ENCODE measurements around the gene FATE1. TPM values are rescaled to one million over a fixed set of nuclear protein-coding genes. Genes with fewer than 3 reads are reported as not detected.
"Not testable (repeated sequence)": the region's sequence is repeated elsewhere in the genome, so short reads cannot be mapped to it uniquely, and the experiment has no call there.

Gene FATE1
- total RNA-seq, 1 donor, result not detected

DNA sequence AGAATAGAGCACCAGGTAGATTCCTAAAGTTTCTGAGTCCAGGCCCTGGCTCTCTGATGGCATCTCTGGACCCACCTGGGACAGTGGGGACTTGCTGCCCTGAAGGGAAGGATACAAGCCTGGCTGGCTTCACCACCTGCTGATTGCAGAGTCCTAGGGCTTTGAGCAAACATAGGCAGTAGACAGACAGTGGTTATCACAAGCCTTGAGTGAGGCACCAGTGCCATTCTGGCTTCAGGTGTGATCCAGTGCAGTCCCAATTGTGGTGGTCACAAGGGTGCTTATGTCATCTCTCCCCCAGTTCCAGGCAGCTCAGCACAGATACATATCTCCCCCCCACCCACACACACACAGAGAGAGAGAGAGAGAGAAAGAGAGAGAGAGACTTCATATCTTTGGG is 27.1 kb upstream of the FATE1 start:
- DNase-seq (ENCODE audit: low read depth), result no peak
- TF ChIP-seq, protein P1, sequence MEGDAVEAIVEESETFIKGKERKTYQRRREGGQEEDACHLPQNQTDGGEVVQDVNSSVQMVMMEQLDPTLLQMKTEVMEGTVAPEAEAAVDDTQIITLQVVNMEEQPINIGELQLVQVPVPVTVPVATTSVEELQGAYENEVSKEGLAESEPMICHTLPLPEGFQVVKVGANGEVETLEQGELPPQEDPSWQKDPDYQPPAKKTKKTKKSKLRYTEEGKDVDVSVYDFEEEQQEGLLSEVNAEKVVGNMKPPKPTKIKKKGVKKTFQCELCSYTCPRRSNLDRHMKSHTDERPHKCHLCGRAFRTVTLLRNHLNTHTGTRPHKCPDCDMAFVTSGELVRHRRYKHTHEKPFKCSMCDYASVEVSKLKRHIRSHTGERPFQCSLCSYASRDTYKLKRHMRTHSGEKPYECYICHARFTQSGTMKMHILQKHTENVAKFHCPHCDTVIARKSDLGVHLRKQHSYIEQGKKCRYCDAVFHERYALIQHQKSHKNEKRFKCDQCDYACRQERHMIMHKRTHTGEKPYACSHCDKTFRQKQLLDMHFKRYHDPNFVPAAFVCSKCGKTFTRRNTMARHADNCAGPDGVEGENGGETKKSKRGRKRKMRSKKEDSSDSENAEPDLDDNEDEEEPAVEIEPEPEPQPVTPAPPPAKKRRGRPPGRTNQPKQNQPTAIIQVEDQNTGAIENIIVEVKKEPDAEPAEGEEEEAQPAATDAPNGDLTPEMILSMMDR (IDR thresholded peaks at IDR 0.05; ENCODE audit: insufficient read depth, low read length), result no peak

DNA sequence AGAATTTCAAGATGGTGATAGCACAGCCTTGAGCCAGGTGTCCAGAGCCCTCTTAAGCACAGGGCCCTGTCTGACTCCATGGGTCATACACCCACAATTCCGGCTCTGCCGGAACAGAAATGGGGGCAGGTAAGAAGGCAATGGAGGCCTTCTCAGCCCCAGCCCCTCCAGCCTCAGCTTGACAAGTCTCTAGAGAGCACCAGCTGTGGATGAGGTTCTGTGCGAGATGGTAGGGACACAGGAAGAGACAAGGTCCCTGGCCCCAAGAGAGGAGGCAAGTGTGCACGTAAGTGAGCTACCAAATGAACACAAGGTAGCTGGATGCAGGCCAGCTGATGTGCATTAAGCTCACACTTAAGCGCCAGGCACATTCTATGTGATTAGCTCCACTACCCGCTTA is 23.0 kb upstream of the FATE1 start:
- H3K4me3 ChIP-seq (ENCODE audit: low read depth, low read length), result no peak overlapping the region
- no peak for DNase-seq (ENCODE audit: low read depth)
- TF ChIP-seq, protein P1 (IDR thresholded peaks at IDR 0.05; ENCODE audit: insufficient read depth, low read length), result no peak

More for the DNA sequence above, 27.1 kb upstream of the FATE1 start:
- no peak overlapping the region for H3K4me3 ChIP-seq (ENCODE audit: low read depth, low read length)

DNA sequence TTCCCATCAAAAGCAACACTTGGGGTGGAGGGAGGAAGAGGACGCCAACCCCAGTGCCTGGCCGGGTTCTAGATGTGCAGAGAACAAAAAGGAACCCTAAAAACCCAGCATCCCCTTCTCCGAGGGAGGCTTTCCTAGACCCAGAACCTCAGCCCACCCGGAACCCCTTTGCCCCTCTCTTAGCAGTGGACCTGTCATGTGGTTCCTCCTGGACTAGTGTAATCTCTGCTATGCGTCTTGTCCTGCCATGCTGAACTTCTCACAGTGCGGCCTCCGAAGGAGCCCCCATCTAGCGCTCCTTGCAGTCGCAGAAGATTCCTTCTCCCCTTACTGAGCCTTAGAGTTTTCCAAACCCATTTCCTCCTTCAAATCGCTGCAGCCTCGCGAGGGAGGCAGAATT is 21.7 kb upstream of the FATE1 start:
- TF ChIP-seq, protein P1 (IDR thresholded peaks at IDR 0.05; ENCODE audit: insufficient read depth, low read length), result no peak
- no peak overlapping the region for H3K4me3 ChIP-seq (ENCODE audit: low read depth, low read length)
- no peak for DNase-seq (ENCODE audit: low read depth)

DNA sequence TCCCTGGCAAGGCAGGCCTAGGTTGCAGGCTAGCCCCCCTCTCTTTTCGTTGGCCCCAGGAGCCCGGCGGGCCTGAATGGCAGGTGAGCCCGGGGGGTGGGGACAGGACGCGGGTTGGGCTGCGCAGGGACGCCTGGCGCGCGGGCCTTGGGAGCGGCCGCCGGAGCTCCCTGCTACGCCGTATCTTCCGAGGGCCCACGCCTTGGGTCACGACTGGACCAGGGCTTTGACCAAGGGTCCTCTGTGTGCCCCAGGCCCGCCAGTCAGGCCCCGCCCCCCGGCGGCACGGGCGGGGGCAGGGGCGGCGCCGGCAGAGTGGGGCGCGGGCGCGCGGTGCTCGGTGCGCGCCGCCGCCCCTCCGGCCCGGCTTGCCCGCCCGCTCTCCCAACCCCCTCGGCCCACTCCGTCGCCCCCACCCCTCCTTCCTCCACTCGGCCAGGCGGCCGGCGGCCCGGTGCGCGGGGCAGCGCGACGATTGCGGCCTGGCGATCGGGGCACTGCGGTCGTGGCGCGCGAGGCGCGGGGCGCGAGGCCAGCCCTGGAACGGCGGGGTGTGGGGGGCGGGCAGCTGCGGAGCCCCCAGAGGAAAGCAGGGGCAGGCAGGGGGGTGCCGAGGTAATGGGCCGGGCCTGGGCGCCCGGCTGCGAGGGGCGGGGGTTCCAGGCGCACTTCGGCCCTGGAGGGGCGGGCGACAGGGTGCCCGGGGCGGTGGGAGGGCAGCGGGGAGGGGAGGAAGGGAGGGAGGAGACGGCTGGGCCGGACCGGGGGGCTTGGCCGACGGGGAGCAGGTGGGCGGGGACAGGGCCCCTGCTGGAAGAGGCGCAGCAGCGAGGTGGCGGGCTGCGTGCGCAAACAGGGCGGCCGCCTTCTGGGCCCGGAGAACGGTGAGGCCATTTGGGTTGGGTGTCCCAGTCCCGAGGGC is 20.9 kb upstream of the FATE1 start, which contains the start of gene PRRG3:
PRRG3 (plus strand) TSS at position 798 of the 922 bp plus-strand sequence. CDS start 3,357 bp downstream, outside the sequence.
- DNase-seq (ENCODE audit: low read depth), result no peak
- H3K4me3 ChIP-seq (ENCODE audit: low read depth, low read length), result no peak within 1 kb of the TSS
- TF ChIP-seq, protein P1 (IDR thresholded peaks at IDR 0.05; ENCODE audit: insufficient read depth, low read length), result no peak

DNA sequence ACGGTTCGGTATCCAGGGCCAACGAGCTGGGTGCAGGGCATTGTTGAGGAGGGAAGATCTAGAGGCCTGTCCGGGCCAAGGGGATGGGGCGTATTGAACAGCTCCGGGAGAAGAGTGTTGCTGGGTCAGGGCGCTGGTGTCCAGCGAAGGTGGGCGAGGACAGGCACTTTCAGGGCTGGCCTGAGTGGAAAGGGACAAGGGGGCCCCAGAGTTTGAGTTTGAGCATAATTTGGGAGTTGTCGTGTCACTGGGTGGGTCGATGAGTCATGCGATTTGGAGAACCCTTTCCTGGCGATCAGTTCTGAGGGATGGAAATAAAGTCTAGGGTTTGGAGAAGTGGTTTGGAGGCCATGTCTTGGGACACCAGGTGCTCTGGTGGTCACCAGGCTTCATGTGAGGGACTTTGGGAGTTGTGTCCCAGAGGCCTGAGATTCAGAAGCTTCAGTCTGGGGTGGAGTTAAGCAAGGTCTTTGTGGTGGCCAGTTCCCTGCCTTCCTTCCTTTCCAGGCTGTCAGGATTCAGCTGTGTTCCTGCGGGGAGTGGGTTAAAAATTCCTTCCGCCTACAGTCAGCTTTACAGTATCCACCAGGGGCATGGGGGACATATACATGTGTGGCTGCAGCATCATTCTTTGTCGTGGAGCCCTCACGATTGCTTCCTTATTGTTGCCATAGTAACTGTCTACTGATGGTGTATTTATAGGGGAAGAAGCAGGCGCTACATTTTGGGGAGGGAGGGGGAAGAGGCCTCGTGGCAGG is 20.1 kb upstream of the FATE1 start:
- TF ChIP-seq, protein P1 (IDR thresholded peaks at IDR 0.05; ENCODE audit: insufficient read depth, low read length), result no peak
- H3K4me3 ChIP-seq (ENCODE audit: low read depth, low read length), result no peak overlapping the region
- no peak for DNase-seq (ENCODE audit: low read depth)

DNA sequence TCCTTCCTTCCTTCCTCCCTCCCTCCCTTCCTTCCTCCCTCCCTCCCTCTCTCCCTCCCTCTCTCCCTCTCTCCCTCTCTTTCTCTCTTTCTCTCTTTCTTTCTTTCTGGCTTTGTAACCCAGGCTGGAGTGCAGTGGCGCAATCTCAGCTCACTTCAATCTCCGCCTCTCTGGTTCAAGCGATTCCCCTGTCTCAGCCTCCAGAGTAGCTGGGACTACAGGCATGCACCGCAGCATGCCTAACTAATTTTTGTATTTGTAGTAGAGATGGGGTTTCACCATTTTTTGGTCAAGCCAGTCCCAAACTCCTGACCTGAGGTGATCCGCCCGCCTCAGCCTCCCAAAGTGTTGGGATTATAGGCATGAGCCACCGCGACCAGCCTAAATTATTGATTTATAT is 18.8 kb upstream of the FATE1 start:
- H3K4me3 ChIP-seq (ENCODE audit: low read depth, low read length), result not testable (repeated sequence)
- peak; percentile 6 for DNase-seq (ENCODE audit: low read depth)

DNA sequence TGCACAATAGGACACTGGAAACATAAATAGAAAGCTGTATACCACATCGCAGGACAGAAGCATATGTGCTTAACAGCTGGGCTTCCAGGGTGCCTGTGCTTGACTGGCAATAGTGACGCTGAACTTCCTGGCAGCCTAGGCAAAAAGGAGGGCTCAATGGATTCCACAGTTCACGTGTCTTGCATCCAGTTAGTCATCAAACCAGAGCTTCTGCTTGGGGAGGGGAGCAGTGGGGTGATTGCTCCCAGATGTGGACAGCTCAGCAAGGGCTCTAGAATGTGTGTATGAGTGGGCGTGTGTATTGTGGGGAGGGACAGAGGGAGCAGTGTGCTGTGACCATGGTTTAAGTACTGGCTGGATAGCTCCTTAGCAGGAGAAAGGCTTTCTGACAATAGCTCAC is 18.3 kb upstream of the FATE1 start:
- DNase-seq (ENCODE audit: low read depth), result peak; percentile 88
- no peak overlapping the region for H3K4me3 ChIP-seq (ENCODE audit: low read depth, low read length)

More for the DNA sequence above, 18.3 kb upstream of the FATE1 start:
- TF ChIP-seq, protein P1 (IDR thresholded peaks at IDR 0.05; ENCODE audit: insufficient read depth, low read length), result no peak

Data from fibroblast of the aortic adventitia (primary cell).